SK-N-MC (cell line): Measurements from ENCODE around the gene GSE1.

Experiments
- EZH2 ChIP-seq: fragments of 200-600 bp; sonication (generic); IDR thresholded peaks from one replicate; pipeline ENCODE4 v1.6.1; 2017; ENCODE audit warnings: antibody characterized with exemption
- POLR2AphosphoS5 ChIP-seq: IDR thresholded peaks from 2 replicates; pipeline ENCODE4 v1.6.1; 2012; ENCODE audit warnings: mild to moderate bottlenecking, low read depth, low read length, borderline replicate concordance

DNA sequence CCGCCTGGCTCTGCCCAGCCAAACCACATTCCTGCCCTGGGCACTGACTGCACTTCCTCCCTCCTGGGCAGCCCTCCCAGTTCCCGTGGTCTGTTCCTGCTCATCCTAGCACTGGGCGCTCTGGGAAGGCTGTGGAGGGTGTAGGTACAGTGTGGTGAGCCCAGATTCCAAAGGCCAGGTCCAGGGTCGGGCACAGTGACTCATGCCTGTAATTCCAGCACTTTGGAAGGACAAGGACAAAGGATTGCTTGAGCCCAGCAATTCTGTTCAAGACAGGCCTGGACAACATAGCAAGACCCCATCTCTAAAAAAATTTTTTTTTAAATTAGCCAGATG lies 107.1 kb downstream of the GSE1 start:
- no peak for TF ChIP-seq EZH2
- TF ChIP-seq POLR2AphosphoS5, result no peak
